HG03378 (cell line): Measurements from ENCODE around the gene PTPRA.
"Not testable (repeated sequence)": the region's sequence is repeated elsewhere in the genome, so short reads cannot be mapped to it uniquely, and the experiment has no call there.

Experiments
- ATAC-seq: cut with Tn5 transposase; IDR thresholded peaks from one replicate; pipeline ENCODE4 v1.9.1; 2021; ENCODE audit warnings: mild to moderate bottlenecking, moderate library complexity; ENCODE audit not compliant: unreplicated experiment

PTPRA gene

DNA sequence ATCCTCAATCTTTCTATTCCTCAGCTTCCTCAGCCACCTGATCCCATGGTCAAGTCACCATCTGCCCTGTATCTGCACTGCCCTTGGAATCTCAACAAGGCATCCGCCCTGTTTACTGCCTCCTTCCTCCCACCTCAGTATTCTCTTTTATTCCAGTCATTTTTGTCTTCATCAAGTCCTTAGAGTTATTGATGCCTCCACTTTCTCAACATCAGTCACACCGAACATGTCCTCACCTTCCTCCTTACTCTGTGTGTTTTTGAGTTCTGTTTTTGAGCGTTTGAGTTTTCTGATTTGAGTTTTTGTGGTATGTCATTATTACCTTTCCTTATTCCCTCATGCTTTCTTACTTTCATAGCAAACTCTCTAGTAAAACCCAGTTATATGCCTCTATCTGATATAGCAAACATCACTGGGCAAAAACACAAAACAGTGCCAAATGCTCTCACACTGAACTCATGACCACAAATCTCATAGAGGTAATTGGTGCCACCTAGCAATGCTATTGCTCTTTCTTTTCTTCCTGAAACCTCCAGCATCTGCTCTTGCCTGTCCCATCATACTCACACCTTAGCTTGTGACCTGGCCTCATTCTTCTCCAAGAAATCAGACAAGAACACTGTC is 158.4 kb downstream of the PTPRA start:
- no peak for ATAC-seq

DNA sequence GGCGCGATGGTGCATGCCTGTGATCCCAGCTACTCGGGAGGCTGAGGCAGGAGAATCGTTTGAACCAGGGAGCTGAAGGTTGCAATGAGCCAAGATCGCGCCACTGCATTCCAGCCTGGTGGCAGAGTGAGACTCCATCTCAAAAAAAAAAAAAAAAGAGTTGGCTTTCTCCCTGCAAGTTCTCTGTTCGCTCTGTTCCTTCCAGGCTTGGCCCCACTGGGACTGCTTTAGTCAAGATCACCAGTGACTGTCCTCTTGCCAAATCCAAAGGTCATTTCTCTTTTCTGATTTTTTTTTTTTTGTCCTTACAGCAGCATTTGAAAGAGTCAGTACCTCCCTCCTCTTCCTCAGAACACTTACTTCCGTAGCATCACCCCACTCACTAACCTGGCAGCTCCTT is 159.3 kb downstream of the PTPRA start:
- ATAC-seq = no peak

DNA sequence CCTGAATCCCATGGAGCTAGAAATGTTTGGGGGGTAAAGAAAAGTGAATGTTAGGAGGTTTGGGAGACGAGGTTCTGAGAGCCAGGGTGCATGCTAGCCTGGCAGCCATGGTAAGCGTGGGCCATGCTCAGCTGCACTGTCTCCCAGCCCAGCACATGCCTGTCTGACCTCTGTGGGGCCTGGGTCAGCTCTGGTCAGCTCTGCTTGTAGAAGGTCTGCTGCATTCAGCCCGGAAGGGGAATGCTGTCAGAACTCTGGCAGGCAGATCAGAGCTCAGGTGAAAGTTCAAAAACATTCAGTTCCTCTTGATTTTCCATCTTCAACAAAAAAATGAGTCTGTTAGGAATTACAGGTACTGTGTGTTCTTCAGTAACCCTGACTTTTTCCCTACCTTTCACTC is 164.4 kb downstream of the PTPRA start:
- ATAC-seq = no peak

DNA sequence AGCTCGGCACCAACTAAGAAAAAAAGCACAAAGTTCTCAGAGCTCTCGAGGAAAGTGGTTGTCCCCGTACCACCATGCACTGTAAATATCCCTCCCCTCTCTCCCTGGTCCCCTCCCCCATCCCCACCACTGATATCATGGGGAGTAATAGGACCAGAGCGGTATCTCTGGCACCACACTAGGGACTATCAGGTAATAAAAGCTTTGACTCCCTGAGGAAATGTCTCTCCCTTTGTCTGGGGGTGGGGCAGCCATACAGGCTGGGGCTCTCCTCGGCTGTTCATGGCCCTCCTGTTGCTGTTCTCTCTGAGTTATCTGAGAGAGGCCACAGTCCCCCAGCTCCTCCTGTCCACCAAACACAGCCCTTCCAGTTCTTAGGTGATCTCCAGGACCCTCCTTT is 165.2 kb downstream of the PTPRA start:
- ATAC-seq = no peak

DNA sequence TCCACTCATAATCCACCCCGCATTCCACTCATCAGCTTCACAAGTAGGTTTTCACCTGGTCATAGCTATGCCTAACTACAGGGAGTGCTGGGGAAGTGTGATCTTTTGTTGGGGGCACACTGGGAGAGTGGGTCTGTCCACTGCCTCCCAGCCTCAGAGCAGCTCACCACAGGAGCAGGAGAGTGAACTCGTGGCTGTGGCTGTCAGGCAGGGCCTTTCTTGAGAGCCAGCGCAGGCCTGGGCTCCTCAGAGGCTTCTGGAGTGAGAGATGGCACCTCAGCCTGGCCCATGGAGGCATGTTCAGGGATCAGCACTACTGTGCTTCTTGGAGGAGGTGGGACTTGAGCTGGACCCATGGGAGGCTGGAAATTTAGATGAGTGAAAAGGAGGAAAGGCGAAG is 166.1 kb downstream of the PTPRA start:
- ATAC-seq = no peak

DNA sequence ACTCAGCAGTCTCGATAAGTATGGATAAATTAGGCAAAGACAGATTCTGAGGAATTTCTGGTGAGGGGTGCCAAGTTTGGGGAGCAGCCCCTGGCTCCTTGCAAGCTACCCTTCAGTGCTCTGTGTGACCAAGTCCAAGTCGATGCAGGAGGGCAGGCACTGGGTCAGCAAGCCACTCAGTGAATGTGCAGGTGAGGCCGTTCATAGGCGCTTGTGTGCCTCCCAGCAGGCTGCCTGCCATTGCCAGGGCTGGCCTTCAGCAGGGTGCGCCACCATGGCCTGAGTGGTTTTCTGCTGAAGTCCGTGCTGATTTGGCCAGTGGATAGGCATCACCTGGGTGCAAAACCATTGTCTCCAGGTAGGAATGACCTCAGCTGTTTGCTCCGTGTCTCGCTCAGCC is 166.8 kb downstream of the PTPRA start:
- no peak for ATAC-seq

GRCh38 chr20:3041854-3042409 is 168.7 kb downstream of the PTPRA start:
- no peak for ATAC-seq

GRCh38 chr20:3042625-3043024 is 169.3 kb downstream of the PTPRA start:
- ATAC-seq = no peak

GRCh38 chr20:3043322-3043721 is 170.0 kb downstream of the PTPRA start, which contains the start of gene GNRH2:
Gene GNRH2, plus strand, starts transcription at chr20:3043622. Its CDS starts 793 bp downstream, at chr20:3044415.
- no peak for ATAC-seq

GRCh38 chr20:3044336-3044965 is 171.2 kb downstream of the PTPRA start:
- ATAC-seq = no peak

GRCh38 chr20:3045042-3045815 is 171.9 kb downstream of the PTPRA start:
- peak; percentile 34 for ATAC-seq

GRCh38 chr20:3045816-3046676 is 172.8 kb downstream of the PTPRA start, which contains the start of gene MRPS26:
Gene MRPS26, plus strand, starts transcription at chr20:3046052. Its CDS starts 17 bp downstream, at chr20:3046069.
- peak; percentile 72 for ATAC-seq

DNA sequence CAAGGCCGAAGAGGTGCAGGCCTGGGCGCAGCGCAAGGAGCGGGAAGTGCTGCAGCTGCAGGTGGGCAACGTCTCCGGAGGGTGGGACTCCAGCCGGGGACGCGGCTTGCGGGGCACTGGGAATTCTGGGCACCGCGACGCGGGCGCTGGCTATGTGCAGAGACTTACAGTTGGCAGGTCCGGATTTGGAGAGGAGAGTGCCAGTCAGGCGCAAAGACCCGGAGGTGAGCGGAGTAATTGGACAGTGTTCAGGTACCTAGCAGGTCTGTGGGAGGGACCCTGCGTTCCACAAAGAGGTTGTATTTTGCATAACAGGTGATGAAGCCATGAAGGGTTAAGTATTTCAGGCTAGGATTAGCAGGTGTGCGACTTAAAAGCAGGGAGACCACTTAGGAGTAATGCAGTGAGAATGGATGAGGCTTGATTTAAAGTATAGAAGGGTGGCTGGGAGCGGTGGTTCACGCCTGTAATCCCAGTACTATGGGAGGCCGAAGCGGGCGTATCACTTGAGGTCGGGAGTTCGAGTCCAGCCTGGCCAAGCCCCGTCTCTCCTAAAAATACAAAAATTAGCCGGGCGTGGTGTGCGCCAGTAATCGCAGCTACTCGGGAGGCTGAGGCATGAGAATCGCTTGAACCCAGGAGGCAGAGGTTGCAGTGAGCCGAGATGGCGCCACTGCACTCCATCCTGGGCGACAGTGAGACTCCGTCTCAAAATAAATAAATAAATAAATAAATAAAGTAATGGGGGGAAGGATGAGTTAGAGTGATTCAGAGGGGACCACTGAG is 173.6 kb downstream of the PTPRA start:
- ATAC-seq = no peak

DNA sequence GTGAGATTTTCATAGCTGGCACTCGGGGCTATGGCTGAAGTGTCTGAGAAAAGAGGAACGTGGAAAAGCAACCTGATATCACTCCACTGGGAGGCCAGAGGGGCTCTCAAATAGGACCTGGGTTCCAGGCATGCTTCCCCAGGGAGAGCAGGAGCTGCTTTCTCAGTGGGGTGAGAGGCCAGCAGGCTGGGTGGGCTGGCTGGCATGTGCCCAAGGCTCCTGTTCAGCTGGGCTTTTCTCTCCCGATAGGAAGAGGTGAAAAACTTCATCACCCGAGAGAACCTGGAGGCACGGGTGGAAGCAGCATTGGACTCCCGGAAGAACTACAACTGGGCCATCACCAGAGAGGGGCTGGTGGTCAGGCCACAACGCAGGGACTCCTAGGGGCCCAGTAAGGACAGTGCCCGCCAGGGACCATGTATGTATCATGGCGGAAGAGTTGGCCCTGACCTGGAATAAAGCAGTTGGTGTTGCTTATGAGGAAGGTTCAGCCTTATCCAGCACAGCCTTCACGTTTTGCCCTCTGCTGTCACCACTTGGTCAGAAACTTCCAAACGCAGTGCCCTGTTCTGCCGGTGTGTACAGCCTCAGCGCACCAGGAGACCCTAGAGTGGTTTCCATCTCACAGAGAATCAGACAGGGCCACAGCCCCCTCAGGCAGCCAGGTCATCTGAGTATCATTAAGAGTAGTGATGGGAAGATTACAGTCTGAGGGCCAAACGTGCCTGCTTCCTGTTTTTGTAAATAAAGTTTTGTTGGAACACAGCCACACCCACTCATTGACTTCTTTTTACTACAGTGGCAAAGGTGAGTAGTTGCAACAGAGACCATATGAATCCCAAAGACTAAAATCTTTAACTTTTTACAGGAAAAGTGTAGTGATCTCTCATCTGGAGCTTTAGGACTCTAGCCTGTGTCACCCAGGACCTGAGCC is 174.5 kb downstream of the PTPRA start:
- ATAC-seq = no peak

- no peak for ATAC-seq
Measured at GRCh38 chr20:3051385-3052019, 178.2 kb downstream of the PTPRA start.

- ATAC-seq = no peak
Measured at GRCh38 chr20:3059489-3059888, 186.2 kb downstream of the PTPRA start.

GRCh38 chr20:3064119-3064518 is 190.8 kb downstream of the PTPRA start:
- ATAC-seq = not testable (repeated sequence)
